Cardiac atrium fibroblast (primary cell): ENCODE data around the gene ITPK1. TPM values are rescaled to one million over a fixed set of nuclear protein-coding genes. Genes with fewer than 3 reads are reported as not detected.

Experiments used
- total RNA-seq: library from RNA; depleted of rRNA; stranded (reverse); fragments of >200 nt; gene quantifications from 2 replicates; pipeline ENCODE4 v1.2.3, GENCODE V29; 2015

ITPK1 gene
- total RNA-seq: 32.9 and 37.7 TPM in 2 replicates

DNA sequence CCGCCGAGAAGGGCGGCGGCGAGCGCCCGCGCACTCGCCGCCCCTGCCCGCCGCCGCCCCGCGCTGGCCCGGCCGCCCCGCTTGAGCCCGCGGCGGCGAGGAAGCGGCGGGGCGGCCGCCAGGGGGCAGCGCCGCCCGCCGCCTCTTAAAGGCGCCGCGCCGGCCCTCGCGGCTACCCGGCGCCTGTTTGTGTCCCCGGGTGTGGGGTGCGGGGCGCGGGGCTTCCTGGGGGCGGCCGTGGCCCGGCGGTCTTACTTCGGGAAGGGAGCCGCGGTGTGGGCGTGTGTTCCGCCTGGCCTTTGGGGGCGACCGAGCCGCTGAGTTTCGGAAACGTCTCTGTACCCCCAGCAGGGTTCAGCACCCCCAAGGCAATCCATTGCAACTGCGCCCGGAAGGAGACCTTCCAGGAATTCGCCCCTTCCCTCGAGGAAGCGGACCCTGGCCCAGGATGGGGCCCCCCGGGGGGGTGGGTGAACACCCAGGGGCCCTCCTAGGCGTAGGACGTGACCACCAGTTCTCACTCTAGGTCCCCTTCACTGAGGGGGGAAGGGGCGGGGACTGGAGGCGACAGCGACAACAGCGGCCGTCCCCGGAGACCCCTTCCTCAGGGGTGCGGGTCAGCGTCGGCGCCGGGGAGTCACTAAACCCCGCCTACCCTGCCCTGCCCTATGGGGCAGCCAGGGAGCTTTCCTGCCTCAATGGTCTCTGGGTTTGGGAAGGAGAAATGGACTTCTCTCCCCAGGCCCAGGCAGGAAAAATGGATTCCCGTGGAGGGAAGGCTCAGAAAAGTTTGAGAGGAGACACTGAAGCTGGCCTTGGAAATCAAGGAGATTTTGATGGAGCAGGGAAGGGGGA lies at the start of gene ITPK1:
TSS of gene ITPK1 (minus strand) at position 105 of the 855 bp plus-strand sequence. CDS start 762 bp downstream, outside the sequence.

DNA sequence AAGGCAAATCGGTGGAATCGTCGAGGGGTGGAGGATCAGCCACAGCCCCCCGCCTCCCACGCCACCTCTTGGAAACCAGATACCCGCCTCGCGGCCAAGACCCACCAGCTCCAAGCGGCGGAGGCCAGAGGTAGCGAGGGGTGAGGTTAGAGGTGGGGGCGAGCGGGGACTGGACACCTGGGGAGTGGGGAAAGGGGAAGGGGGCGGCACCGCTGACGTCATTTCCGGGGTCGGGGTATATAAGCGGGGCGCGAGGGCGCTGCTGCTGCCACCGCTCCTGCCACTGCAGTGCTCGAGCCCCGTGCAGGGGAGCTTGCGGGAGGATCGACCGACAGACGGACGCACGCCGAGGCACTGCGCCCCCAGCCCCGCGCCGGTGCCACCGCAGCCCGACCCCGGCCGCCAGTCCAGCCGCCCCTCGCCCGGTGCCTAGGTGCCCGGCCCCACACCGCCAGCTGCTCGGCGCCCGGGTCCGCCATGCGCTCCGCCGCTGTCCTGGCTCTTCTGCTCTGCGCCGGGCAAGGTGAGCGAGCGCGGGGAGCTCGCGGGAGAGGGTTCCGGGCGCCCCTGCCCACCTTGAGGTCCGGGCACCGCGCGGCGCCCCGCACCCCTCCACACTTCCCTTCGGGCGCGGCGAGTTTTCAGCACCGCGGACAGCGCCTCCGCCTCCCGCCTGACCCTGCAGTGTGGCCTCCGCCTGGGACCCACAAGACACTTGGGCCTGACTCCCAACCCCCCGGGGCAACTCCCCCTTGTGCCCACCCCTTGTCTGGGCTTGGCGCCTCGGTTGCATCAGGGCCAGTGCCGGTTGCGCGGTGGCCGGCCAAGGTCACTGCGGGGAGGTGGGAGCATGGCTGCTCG lies 192.6 kb downstream of the ITPK1 start, which contains the start of gene CHGA:
TSS of gene CHGA (plus strand) at position 268 of the 861 bp plus-strand sequence. CDS start at position 478, 210 bp downstream.

Other genes starting within 250 kb of the ITPK1 start
- 1.6 TPM in 1 of 2 replicates, not detected in the other for gene CHGA, start 192.8 kb downstream of the ITPK1 start, total RNA-seq
- gene MOAP1, start 69.0 kb upstream of the ITPK1 start, total RNA-seq: 11.7 and 19.9 TPM in 2 replicates
- 3.9 and 5.8 TPM in 2 replicates for gene LYSET, start 69.4 kb upstream of the ITPK1 start, total RNA-seq
- 11.3 and 13.2 TPM in 2 replicates for gene GON7, start 91.1 kb upstream of the ITPK1 start, total RNA-seq
- gene UBR7, start 91.3 kb upstream of the ITPK1 start, total RNA-seq: 9.7 and 33.8 TPM in 2 replicates
- gene BTBD7, start 217.1 kb upstream of the ITPK1 start, total RNA-seq: 9.6 and 13.3 TPM in 2 replicates
- not detected in 2 replicates for gene COX8C, start 231.3 kb upstream of the ITPK1 start, total RNA-seq